SH-SY5Y (cell line): ENCODE results near the gene PRKCH.

ENCODE experiments used
- GATA2 ChIP-seq: IDR thresholded peaks from 2 replicates; pipeline ENCODE4 v1.6.1; 2011; ENCODE audit warnings: mild to moderate bottlenecking, low read depth, low read length
- GATA3 ChIP-seq: IDR thresholded peaks from 2 replicates; pipeline ENCODE4 v1.6.1; 2011; ENCODE audit warnings: low read depth, mild to moderate bottlenecking, low read length, moderate library complexity

GRCh38 chr14:61364243-61364642, 42.9 kb downstream of the PRKCH start:
- TF ChIP-seq GATA2 (no peak), GATA3 (no peak)
